Measurements from ENCODE around the gene CCNQ. TPM values are rescaled to one million over a fixed set of nuclear protein-coding genes. Genes with fewer than 3 reads are reported as not detected.

The CCNQ gene
- total and polyA plus RNA-seq, 10 of the 15 experiments (the other 5 are each of a cell fraction or from before 2014, with no cell fraction given): 0.45 to 36.2 (median 18.2) TPM

DNA sequence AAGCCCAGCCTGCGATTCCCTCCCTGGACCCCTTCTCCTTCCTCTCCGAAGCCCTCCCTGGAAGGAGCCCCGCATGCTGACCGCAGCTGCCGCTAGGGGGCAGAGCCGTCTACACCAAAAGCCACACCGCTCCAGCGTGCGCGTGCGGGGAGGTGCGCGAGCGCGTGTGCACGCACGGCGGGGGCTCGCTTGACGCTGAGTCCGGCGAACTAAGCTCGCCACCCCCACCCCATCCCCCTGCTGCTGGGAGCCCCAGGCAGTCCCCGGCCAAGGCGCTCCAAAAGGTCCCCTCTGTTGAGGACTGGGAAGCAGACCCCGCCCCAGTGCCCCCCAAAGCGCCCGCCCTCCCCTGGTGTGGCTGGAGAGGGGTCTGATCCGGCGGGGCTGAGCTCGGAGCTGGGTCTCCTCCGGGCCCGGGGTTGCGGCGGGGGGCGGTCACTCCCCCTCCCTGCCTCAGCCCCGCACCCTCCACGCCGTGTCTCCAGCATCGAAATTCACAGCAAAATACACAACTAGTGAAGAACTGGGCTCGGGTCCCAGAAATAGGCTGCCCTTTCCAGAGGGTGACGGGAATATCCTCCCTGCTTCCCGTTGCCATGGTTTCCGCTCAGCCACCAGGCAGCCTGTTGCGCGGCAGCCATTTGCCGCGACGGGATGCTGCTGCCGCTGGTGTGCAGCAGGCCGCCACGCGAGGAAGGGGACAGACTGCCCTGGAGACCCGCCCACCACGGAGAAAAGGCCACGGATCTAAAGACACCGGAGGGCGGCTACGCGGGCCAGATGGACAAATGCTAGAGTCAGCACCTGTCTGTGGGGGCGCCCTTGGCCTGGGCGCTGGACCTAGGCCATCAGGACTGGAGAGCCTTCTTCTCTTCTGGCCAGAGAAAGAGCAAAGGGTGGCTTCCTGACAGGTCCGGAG lies 11.2 kb upstream of the CCNQ start:
- Histone ChIP-seq H3K4me1 (ENCODE audit: control insufficient read depth, insufficient read depth, low read length) (peaks cover 3% of the 10 kb centered on the region), H2AFZ (ENCODE audit: control insufficient read depth, low read depth, low read length) (no peak overlapping the region), H3K4me2 (ENCODE audit: control insufficient read depth, insufficient read depth) (peak overlapping the region; percentile 25; the same call in 1 of the 2 replicates), H3K36me3 (ENCODE audit: control insufficient read depth in 2 of 2, insufficient read depth in 2 of 2, low read length in 1 of 2) (no peaks in the 10 kb centered on the region), H3K79me2 (ENCODE audit: control insufficient read depth, insufficient read depth, low read length) (no peaks in the 10 kb centered on the region), H3K27me3 (replicated peaks in 1 of 2; ENCODE audit: control insufficient read depth in 2 of 2, insufficient read depth in 2 of 2, low read length in 1 of 2) (no peaks in the 10 kb centered on the region; a peak in 2 of 4 replicates), H3K27ac (ENCODE audit: control insufficient read depth, insufficient read depth) (no peak overlapping the region), H3K9me3 (replicated peaks; ENCODE audit: control insufficient read depth, insufficient read depth, low read length) (no peaks in the 10 kb centered on the region; the same call in 2 of the 3 replicates), H3K9ac (ENCODE audit: control insufficient read depth, insufficient read depth, low read length) (no peak overlapping the region), H4K20me1 (ENCODE audit: control insufficient read depth, insufficient read depth) (no peaks in the 10 kb centered on the region), H3K4me3 (no peak overlapping the region; the same call in 1 of the 2 replicates)
- ChIA-PET CTCF (interaction anchor here (0.8 to 2.4 kb wide), 8 partner anchors 10 to 57 kb away, joined by 3 to 18 read pairs (median 4); partner anchors contain the start of gene CCNQ), RAD21 (ENCODE audit: unreplicated experiment) (no interaction called here), POLR2A (interaction anchor here (1.2 kb wide), 1 partner anchor 27 kb away, joined by 3 read pairs; no protein-coding TSS in a partner anchor), SMC1A (ENCODE audit: uncharacterized antibody, unreplicated experiment) (no interaction called here)
- peak; percentile 92 for ATAC-seq
- intact Hi-C loops (cut with micrococcal nuclease; ENCODE audit: unreplicated experiment): loop anchor here (5.0 kb wide), 1 partner anchor 57 kb away; no protein-coding TSS in a partner anchor
- no peak for FAIRE-seq
- 51% methylated on average over 48 of the region's 63 CpGs for WGBS (ENCODE audit: insufficient coverage, insufficient replicate concordance, low lambda C conversion rate, missing lambda C conversion rate)
- BruUV-seq (replicated peaks): no TSS peak
- DNase-seq (ENCODE audit: low read depth, low spot score): no peak
- in situ Hi-C loops (cut with MboI): loop anchor here (10.0 kb wide), 1 partner anchor 105 kb away; no protein-coding TSS in a partner anchor
- TF ChIP-seq MYB (IDR thresholded peaks at IDR 0.05; ENCODE audit: borderline replicate concordance, low read depth, low read length) (no peak), RAD21 (IDR thresholded peaks at IDR 0.05; ENCODE audit: insufficient read depth, low read depth, low read length) (peak; percentile 55), RFX5 (IDR thresholded peaks at IDR 0.05; ENCODE audit: low read depth, low read length) (no peak), POU2F2 (IDR thresholded peaks at IDR 0.05; ENCODE audit: borderline replicate concordance, low read depth, low read length) (0 out of 3 replicates have a peak, but pooled peaks have one; percentile 14), ZZZ3 (IDR thresholded peaks at IDR 0.05; ENCODE audit: control insufficient read depth, insufficient read length, low read depth) (no peak), SIX5 (IDR thresholded peaks at IDR 0.05; ENCODE audit: low read depth, low read length, severe bottlenecking) (no peak), RB1 (IDR thresholded peaks at IDR 0.05; ENCODE audit: borderline replicate concordance) (no peak), CBFB (IDR thresholded peaks at IDR 0.05; ENCODE audit: low read depth) (peak; percentile 39; the same call in 1 of the 2 replicates), BHLHE40 (IDR thresholded peaks at IDR 0.05; ENCODE audit: borderline replicate concordance in 1 of 2, low read depth in 2 of 2, low read length in 1 of 2) (peak in 1 of 2 experiments; percentile 60; a peak in 1 of 4 replicates), IKZF1 (conservative IDR thresholded peaks at IDR 0.05) (0 out of 2 replicates have a peak, but pooled peaks have one; percentile 21), TCF7 (IDR thresholded peaks at IDR 0.05; ENCODE audit: borderline replicate concordance) (no peak), SMC3 (IDR thresholded peaks at IDR 0.05; ENCODE audit: borderline replicate concordance, low read length) (peak; percentile 18; the same call in 1 of the 2 replicates), PAX8 (IDR thresholded peaks at IDR 0.05) (no peak), YY1 (IDR thresholded peaks at IDR 0.05; ENCODE audit: low read depth, low read length) (0 out of 2 replicates have a peak, but pooled peaks have one; percentile 19), NBN (IDR thresholded peaks at IDR 0.05) (no peak), RUNX3 (IDR thresholded peaks at IDR 0.05; ENCODE audit: low read length) (peak; percentile 88), POLR2A (IDR thresholded peaks at IDR 0.05; ENCODE audit: low read depth, low read length) (no peak), MXI1 (IDR thresholded peaks at IDR 0.05; ENCODE audit: low read depth, low read length) (no peak), TARDBP (IDR thresholded peaks at IDR 0.05; ENCODE audit: borderline replicate concordance) (no peak)
- TF ChIP-seq, protein P1, sequence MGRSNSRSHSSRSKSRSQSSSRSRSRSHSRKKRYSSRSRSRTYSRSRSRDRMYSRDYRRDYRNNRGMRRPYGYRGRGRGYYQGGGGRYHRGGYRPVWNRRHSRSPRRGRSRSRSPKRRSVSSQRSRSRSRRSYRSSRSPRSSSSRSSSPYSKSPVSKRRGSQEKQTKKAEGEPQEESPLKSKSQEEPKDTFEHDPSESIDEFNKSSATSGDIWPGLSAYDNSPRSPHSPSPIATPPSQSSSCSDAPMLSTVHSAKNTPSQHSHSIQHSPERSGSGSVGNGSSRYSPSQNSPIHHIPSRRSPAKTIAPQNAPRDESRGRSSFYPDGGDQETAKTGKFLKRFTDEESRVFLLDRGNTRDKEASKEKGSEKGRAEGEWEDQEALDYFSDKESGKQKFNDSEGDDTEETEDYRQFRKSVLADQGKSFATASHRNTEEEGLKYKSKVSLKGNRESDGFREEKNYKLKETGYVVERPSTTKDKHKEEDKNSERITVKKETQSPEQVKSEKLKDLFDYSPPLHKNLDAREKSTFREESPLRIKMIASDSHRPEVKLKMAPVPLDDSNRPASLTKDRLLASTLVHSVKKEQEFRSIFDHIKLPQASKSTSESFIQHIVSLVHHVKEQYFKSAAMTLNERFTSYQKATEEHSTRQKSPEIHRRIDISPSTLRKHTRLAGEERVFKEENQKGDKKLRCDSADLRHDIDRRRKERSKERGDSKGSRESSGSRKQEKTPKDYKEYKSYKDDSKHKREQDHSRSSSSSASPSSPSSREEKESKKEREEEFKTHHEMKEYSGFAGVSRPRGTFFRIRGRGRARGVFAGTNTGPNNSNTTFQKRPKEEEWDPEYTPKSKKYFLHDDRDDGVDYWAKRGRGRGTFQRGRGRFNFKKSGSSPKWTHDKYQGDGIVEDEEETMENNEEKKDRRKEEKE (IDR thresholded peaks at IDR 0.05): no peak
- TF ChIP-seq, protein P2, sequence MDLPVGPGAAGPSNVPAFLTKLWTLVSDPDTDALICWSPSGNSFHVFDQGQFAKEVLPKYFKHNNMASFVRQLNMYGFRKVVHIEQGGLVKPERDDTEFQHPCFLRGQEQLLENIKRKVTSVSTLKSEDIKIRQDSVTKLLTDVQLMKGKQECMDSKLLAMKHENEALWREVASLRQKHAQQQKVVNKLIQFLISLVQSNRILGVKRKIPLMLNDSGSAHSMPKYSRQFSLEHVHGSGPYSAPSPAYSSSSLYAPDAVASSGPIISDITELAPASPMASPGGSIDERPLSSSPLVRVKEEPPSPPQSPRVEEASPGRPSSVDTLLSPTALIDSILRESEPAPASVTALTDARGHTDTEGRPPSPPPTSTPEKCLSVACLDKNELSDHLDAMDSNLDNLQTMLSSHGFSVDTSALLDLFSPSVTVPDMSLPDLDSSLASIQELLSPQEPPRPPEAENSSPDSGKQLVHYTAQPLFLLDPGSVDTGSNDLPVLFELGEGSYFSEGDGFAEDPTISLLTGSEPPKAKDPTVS (IDR thresholded peaks at IDR 0.05; ENCODE audit: low read depth, low read length): no peak

Measured in GM12878 (cell line).